ENCODE results near the gene CTSD.
"Not testable (repeated sequence)": the region's sequence is repeated elsewhere in the genome, so short reads cannot be mapped to it uniquely, and the experiment has no call there.

The CTSD gene

GRCh38 chr11:1776944-1777715 is 13.4 kb upstream of the CTSD start:
- Mint-ChIP-seq H3K27me3 (no peaks in the 10 kb centered on the region), H3K4me3 (no peak overlapping the region), H3K4me1 (peaks cover 24% of the 10 kb centered on the region), H3K9me3 (no peaks in the 10 kb centered on the region), H3K27ac (peak overlapping the region in 1 of 2 donors; percentile 82)
- DNase-seq (no peak), ATAC-seq (no peak)

- H3K27me3 Mint-ChIP-seq = no peaks in the 10 kb centered on the region
Measured at GRCh38 chr11:1776331-1776851, 12.7 kb upstream of the CTSD start.

GRCh38 chr11:1774886-1775285 is 11.2 kb upstream of the CTSD start:
- H3K4me1 Mint-ChIP-seq = peaks cover 23% of the 10 kb centered on the region
- H3K9me3 Mint-ChIP-seq = no peaks in the 10 kb centered on the region
- no peaks in the 10 kb centered on the region for H3K27me3 Mint-ChIP-seq
- no peak overlapping the region for H3K4me3 Mint-ChIP-seq
- H3K27ac Mint-ChIP-seq = peak overlapping the region in 1 of 2 donors; percentile 50
- DNase-seq = no peak
- ATAC-seq = no peak

More at GRCh38 chr11:1776331-1776851, 12.7 kb upstream of the CTSD start:
- ATAC-seq (no peak), DNase-seq (no peak)
- Mint-ChIP-seq H3K4me1 (peaks cover 29% of the 10 kb centered on the region), H3K9me3 (no peaks in the 10 kb centered on the region), H3K4me3 (no peak overlapping the region), H3K27ac (no peak overlapping the region)

- DNase-seq = no peak
- Mint-ChIP-seq H3K9me3 (no peaks in the 10 kb centered on the region), H3K27ac (peak overlapping the region in 1 of 2 donors; percentile 4), H3K4me3 (no peak overlapping the region), H3K4me1 (peaks cover 23% of the 10 kb centered on the region), H3K27me3 (no peaks in the 10 kb centered on the region)
- no peak for ATAC-seq
Measured at GRCh38 chr11:1773994-1774550, 10.3 kb upstream of the CTSD start.

GRCh38 chr11:1773131-1773993 is 9.6 kb upstream of the CTSD start:
- Mint-ChIP-seq H3K27ac (peak overlapping the region in 1 of 2 donors; percentile 83), H3K9me3 (no peaks in the 10 kb centered on the region), H3K4me3 (peak overlapping the region in 1 of 2 donors; percentile 30), H3K4me1 (peaks cover 29% of the 10 kb centered on the region), H3K27me3 (no peaks in the 10 kb centered on the region)
- no peak for ATAC-seq
- no peak for DNase-seq

GRCh38 chr11:1772270-1773130 is 8.8 kb upstream of the CTSD start:
- Mint-ChIP-seq H3K27ac (peak overlapping the region in 1 of 2 donors; percentile 95), H3K4me3 (peak overlapping the region; percentile 58 to 67), H3K27me3 (no peaks in the 10 kb centered on the region), H3K9me3 (no peaks in the 10 kb centered on the region), H3K4me1 (peaks cover 37% of the 10 kb centered on the region)
- ATAC-seq (peak; percentile 88), DNase-seq (peak; percentile 42 to 59)

GRCh38 chr11:1771700-1772099 is 8.0 kb upstream of the CTSD start:
- Mint-ChIP-seq H3K27me3 (no peaks in the 10 kb centered on the region), H3K4me3 (no peak overlapping the region), H3K4me1 (peaks cover 37% of the 10 kb centered on the region)

GRCh38 chr11:1771273-1771672 is 7.5 kb upstream of the CTSD start:
- DNase-seq (no peak), ATAC-seq (no peak)
- Mint-ChIP-seq H3K4me3 (no peak overlapping the region), H3K27me3 (no peaks in the 10 kb centered on the region), H3K9me3 (no peaks in the 10 kb centered on the region), H3K4me1 (peaks cover 37% of the 10 kb centered on the region), H3K27ac (no peak overlapping the region)

More at GRCh38 chr11:1771700-1772099, 8.0 kb upstream of the CTSD start:
- no peak for ATAC-seq
- no peaks in the 10 kb centered on the region for H3K9me3 Mint-ChIP-seq
- no peak for DNase-seq
- H3K27ac Mint-ChIP-seq = peak overlapping the region in 1 of 2 donors; percentile 34

GRCh38 chr11:1770528-1770927 is 6.8 kb upstream of the CTSD start:
- H3K27ac Mint-ChIP-seq = no peak overlapping the region
- no peak overlapping the region for H3K4me3 Mint-ChIP-seq

GRCh38 chr11:1770061-1770460 is 6.3 kb upstream of the CTSD start:
- DNase-seq (no peak), ATAC-seq (no peak)
- H3K4me3 Mint-ChIP-seq = no peak overlapping the region
- no peaks in the 10 kb centered on the region for H3K27me3 Mint-ChIP-seq
- no peaks in the 10 kb centered on the region for H3K9me3 Mint-ChIP-seq
- H3K4me1 Mint-ChIP-seq = peaks cover 37% of the 10 kb centered on the region
- no peak overlapping the region for H3K27ac Mint-ChIP-seq

More at GRCh38 chr11:1770528-1770927, 6.8 kb upstream of the CTSD start:
- no peaks in the 10 kb centered on the region for H3K9me3 Mint-ChIP-seq
- H3K4me1 Mint-ChIP-seq = peaks cover 37% of the 10 kb centered on the region
- DNase-seq (no peak), ATAC-seq (no peak)
- H3K27me3 Mint-ChIP-seq = no peaks in the 10 kb centered on the region

- ATAC-seq, H3K27me3 Mint-ChIP-seq, H3K9me3 Mint-ChIP-seq, H3K4me3 Mint-ChIP-seq, DNase-seq: not testable (repeated sequence)
- Mint-ChIP-seq H3K4me1 (peaks cover 39% of the 10 kb centered on the region), H3K27ac (peak overlapping the region in 1 of 2 donors; percentile 36)
Measured at GRCh38 chr11:1769304-1769936, 5.7 kb upstream of the CTSD start.

- DNase-seq = no peak
- no peak for ATAC-seq
- H3K4me1 Mint-ChIP-seq = peaks cover 34% of the 10 kb centered on the region
- no peaks in the 10 kb centered on the region for H3K27me3 Mint-ChIP-seq
- H3K4me3 Mint-ChIP-seq = no peak overlapping the region
- H3K9me3 Mint-ChIP-seq = no peaks in the 10 kb centered on the region
- no peak overlapping the region for H3K27ac Mint-ChIP-seq
Measured at GRCh38 chr11:1768141-1768469, 4.4 kb upstream of the CTSD start.

GRCh38 chr11:1767399-1768140 is 3.8 kb upstream of the CTSD start:
- Mint-ChIP-seq H3K4me3 (no peak overlapping the region), H3K4me1 (peaks cover 34% of the 10 kb centered on the region), H3K27ac (no peak overlapping the region), H3K9me3 (no peaks in the 10 kb centered on the region), H3K27me3 (no peaks in the 10 kb centered on the region)
- no peak for DNase-seq
- ATAC-seq = no peak
